SK-N-SH treated with all-trans-retinoic acid at 6 μM for 48 hours (cell line): ENCODE data around the gene SCN8A.

Experiments used
- ATAC-seq: fragments of 200-7000 bp; cut with Tn5 transposase; 3 replicates; pipeline ENCODE4 v1.9.1; 2020; ENCODE audit warnings: mild to moderate bottlenecking, moderate library complexity
- ARNTL ChIP-seq: fragments of 450-650 bp; formaldehyde crosslinking; IDR thresholded peaks from 2 replicates; pipeline ENCODE4 v1.5.0; 2020; ENCODE audit warnings: low read depth, mild to moderate bottlenecking, moderate library complexity, borderline replicate concordance
- BACH2 ChIP-seq: fragments of 250-450 bp; sonication (Bioruptor Pico); IDR thresholded peaks from 2 replicates; pipeline ENCODE4 v1.9.0; 2021; ENCODE audit warnings: mild to moderate bottlenecking, borderline replicate concordance
- CSDC2 ChIP-seq: fragments of 250-450 bp; sonication (Bioruptor Pico); IDR thresholded peaks from 2 replicates; pipeline ENCODE4 v1.5.0; 2020; ENCODE audit warnings: mild to moderate bottlenecking, moderate library complexity
- ESRRG ChIP-seq: fragments of 250-450 bp; sonication (Bioruptor Pico); IDR thresholded peaks from 2 replicates; pipeline ENCODE4 v1.6.1; 2021; ENCODE audit warnings: mild to moderate bottlenecking
- ISL1 ChIP-seq: fragments of 250-450 bp; sonication (Bioruptor Pico); IDR thresholded peaks from 2 replicates; pipeline ENCODE4 v2.1.2; 2022; ENCODE audit warnings: mild to moderate bottlenecking, moderate library complexity
- OSR1 ChIP-seq: fragments of 250-450 bp; sonication (Bioruptor Pico); IDR thresholded peaks from 2 replicates; pipeline ENCODE4 v1.8.0; 2022; ENCODE audit warnings: moderate library complexity, mild to moderate bottlenecking, inconsistent platforms
- PATZ1 ChIP-seq: fragments of 250-450 bp; sonication (Bioruptor Pico); IDR thresholded peaks from 2 replicates; pipeline ENCODE4 v1.8.0; 2020; ENCODE audit warnings: mild to moderate bottlenecking, moderate library complexity, borderline replicate concordance
- PPARA ChIP-seq: fragments of 250-450 bp; sonication (Bioruptor Pico); IDR thresholded peaks from 2 replicates; pipeline ENCODE4 v1.5.0; 2020; ENCODE audit warnings: mild to moderate bottlenecking, borderline replicate concordance
- RARB ChIP-seq: fragments of 250-450 bp; sonication (Bioruptor Pico); IDR thresholded peaks from 2 replicates; pipeline ENCODE4 v1.8.0; 2021; ENCODE audit warnings: mild to moderate bottlenecking, moderate library complexity
- SNAI2 ChIP-seq: fragments of 250-450 bp; sonication (Bioruptor Pico); IDR thresholded peaks from 2 replicates; pipeline ENCODE4 v1.5.0; 2020; ENCODE audit warnings: mild to moderate bottlenecking, moderate library complexity
- TCF4 ChIP-seq: fragments of 250-450 bp; sonication (Bioruptor Pico); IDR thresholded peaks from 2 replicates; pipeline ENCODE4 v1.8.0; 2021; ENCODE audit warnings: mild to moderate bottlenecking, moderate library complexity, borderline replicate concordance
- TOX ChIP-seq: fragments of 250-450 bp; sonication (Bioruptor Pico); IDR thresholded peaks from 2 replicates; pipeline ENCODE4 v1.8.0; 2021; ENCODE audit warnings: mild to moderate bottlenecking, moderate library complexity, borderline replicate concordance
- ZC3H10 ChIP-seq: fragments of 250-450 bp; sonication (Bioruptor Pico); IDR thresholded peaks from 2 replicates; pipeline ENCODE4 v1.5.1; 2021; ENCODE audit warnings: mild to moderate bottlenecking, moderate library complexity
- ZFP3 ChIP-seq: fragments of 250-450 bp; sonication (Bioruptor Pico); IDR thresholded peaks from 2 replicates; pipeline ENCODE4 v1.5.0; 2020; ENCODE audit warnings: mild to moderate bottlenecking, moderate library complexity
- ZFP30 ChIP-seq: fragments of 450-650 bp; formaldehyde crosslinking; IDR thresholded peaks from 2 replicates; pipeline ENCODE4 v1.5.0; 2022; ENCODE audit warnings: mild to moderate bottlenecking, moderate library complexity
- ZNF565 ChIP-seq: fragments of 450-650 bp; formaldehyde crosslinking; conservative IDR thresholded peaks from 2 replicates; pipeline ENCODE4 v1.5.0; 2020; ENCODE audit warnings: low read depth, mild to moderate bottlenecking, moderate library complexity
- ZNF8 ChIP-seq: fragments of 450-650 bp; formaldehyde crosslinking; IDR thresholded peaks from 2 replicates; pipeline ENCODE4 v1.5.0; 2020; ENCODE audit warnings: mild to moderate bottlenecking, moderate library complexity
- TF ChIP-seq, protein P1 (sequence below): fragments of 250-450 bp; sonication (Bioruptor Pico); IDR thresholded peaks from 2 replicates; pipeline ENCODE4 v1.5.0; 2020; ENCODE audit warnings: mild to moderate bottlenecking, moderate library complexity
- TF ChIP-seq, protein P2 (sequence below): fragments of 250-450 bp; sonication (Bioruptor Pico); IDR thresholded peaks from 2 replicates; pipeline ENCODE4 v1.5.1; 2021; ENCODE audit warnings: mild to moderate bottlenecking, moderate library complexity
- TF ChIP-seq, protein P3 (sequence below): fragments of 250-450 bp; sonication (Bioruptor Pico); IDR thresholded peaks from 2 replicates; pipeline ENCODE4 v1.5.1; 2020; ENCODE audit warnings: low read depth, mild to moderate bottlenecking, moderate library complexity

SCN8A gene

GRCh38 chr12:51547606-51548005, 43.4 kb upstream of the SCN8A start (continued):
- TF ChIP-seq, protein P1, sequence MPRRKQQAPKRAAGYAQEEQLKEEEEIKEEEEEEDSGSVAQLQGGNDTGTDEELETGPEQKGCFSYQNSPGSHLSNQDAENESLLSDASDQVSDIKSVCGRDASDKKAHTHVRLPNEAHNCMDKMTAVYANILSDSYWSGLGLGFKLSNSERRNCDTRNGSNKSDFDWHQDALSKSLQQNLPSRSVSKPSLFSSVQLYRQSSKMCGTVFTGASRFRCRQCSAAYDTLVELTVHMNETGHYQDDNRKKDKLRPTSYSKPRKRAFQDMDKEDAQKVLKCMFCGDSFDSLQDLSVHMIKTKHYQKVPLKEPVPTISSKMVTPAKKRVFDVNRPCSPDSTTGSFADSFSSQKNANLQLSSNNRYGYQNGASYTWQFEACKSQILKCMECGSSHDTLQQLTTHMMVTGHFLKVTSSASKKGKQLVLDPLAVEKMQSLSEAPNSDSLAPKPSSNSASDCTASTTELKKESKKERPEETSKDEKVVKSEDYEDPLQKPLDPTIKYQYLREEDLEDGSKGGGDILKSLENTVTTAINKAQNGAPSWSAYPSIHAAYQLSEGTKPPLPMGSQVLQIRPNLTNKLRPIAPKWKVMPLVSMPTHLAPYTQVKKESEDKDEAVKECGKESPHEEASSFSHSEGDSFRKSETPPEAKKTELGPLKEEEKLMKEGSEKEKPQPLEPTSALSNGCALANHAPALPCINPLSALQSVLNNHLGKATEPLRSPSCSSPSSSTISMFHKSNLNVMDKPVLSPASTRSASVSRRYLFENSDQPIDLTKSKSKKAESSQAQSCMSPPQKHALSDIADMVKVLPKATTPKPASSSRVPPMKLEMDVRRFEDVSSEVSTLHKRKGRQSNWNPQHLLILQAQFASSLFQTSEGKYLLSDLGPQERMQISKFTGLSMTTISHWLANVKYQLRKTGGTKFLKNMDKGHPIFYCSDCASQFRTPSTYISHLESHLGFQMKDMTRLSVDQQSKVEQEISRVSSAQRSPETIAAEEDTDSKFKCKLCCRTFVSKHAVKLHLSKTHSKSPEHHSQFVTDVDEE: no peak
- no peak for TF ChIP-seq PATZ1 (CRISPR knock-in tag)
- no peak for TF ChIP-seq PPARA

- TF ChIP-seq TOX (CRISPR knock-in tag) (no peak), PPARA (no peak), ZNF565 (CRISPR knock-in tag) (no peak), CSDC2 (CRISPR knock-in tag) (no peak), ZFP30 (no peak), ESRRG (CRISPR knock-in tag) (no peak), ARNTL (CRISPR knock-in tag) (no peak), SNAI2 (CRISPR knock-in tag) (no peak), ZFP3 (CRISPR knock-in tag) (no peak), BACH2 (CRISPR knock-in tag) (no peak), TCF4 (no peak), ZC3H10 (CRISPR knock-in tag) (no peak), PATZ1 (CRISPR knock-in tag) (no peak), OSR1 (no peak), ZNF8 (no peak), ISL1 (CRISPR knock-in tag) (no peak), RARB (no peak)
- TF ChIP-seq, protein P2, sequence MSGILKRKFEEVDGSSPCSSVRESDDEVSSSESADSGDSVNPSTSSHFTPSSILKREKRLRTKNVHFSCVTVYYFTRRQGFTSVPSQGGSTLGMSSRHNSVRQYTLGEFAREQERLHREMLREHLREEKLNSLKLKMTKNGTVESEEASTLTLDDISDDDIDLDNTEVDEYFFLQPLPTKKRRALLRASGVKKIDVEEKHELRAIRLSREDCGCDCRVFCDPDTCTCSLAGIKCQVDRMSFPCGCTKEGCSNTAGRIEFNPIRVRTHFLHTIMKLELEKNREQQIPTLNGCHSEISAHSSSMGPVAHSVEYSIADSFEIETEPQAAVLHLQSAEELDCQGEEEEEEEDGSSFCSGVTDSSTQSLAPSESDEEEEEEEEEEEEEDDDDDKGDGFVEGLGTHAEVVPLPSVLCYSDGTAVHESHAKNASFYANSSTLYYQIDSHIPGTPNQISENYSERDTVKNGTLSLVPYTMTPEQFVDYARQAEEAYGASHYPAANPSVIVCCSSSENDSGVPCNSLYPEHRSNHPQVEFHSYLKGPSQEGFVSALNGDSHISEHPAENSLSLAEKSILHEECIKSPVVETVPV (CRISPR knock-in tag): no peak
- TF ChIP-seq, protein P3, sequence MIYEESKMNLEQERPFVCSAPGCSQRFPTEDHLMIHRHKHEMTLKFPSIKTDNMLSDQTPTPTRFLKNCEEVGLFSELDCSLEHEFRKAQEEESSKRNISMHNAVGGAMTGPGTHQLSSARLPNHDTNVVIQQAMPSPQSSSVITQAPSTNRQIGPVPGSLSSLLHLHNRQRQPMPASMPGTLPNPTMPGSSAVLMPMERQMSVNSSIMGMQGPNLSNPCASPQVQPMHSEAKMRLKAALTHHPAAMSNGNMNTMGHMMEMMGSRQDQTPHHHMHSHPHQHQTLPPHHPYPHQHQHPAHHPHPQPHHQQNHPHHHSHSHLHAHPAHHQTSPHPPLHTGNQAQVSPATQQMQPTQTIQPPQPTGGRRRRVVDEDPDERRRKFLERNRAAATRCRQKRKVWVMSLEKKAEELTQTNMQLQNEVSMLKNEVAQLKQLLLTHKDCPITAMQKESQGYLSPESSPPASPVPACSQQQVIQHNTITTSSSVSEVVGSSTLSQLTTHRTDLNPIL (CRISPR knock-in tag): no peak
- TF ChIP-seq, protein P1: no peak
- no peak for ATAC-seq
Observed at GRCh38 chr12:51548241-51548640, 42.8 kb upstream of the SCN8A start.
